Measurements from ENCODE around the gene MEGF11.

The MEGF11 gene

DNA sequence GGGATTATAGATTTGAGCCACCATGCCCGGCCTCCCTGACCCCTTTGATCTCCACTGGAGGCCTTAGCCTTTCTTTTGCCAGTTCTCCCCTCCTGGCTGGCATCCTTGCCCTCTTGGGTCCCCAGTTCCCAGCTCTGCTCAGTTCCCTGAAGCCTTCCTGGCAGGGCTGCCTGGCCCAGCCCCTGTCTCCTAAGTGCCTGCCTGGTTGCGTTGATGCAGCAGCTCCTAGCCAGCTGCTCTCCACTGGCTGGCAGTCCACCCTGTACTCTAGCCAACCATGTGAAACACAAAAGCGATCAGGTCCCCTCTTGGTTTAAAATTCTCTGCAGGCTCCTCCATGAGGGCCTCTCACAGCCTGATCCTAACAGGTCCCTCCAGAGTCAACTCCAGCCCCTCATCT, 199.6 kb downstream of the MEGF11 start:
- DNase-seq (ENCODE audit: low read depth): no peak

DNA sequence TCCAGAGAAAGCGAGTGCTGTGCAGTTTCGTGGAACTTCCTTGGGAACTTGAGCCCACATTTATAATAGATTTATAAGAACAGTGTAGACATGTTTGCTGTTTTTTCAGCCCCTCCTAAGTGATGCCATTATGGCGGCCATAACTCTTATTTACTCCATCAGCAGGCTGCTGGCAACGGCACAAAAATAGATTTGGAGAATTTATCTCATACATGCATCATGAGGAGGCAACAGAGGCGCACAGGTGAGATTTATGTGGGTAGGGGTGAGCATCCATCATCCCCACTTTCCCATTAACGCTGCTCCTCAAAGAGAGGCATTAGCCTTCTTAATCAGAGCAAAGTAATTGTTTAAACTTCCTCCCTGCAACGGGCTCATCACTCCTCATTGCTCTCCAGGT, 201.7 kb downstream of the MEGF11 start:
- DNase-seq (ENCODE audit: low read depth): no peak

DNA sequence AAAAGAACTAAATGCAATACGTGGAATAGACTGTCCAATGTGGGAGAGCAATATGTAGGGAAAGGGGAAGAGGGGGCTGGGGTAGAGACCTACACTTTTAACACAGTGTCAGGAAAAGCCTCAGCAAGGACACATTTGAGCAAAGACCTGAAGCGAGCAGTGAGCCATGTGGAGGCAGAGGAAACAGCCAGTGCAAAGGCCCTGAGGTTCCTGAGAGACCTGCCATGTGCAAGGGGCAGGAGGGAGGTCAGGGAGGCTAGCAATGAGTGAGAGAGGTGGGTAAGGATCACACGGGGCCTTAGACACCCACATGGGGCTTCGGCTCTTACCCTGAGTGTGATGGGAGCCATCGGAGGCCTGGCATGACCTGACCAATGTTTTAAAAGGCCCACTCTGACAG, 203.3 kb downstream of the MEGF11 start:
- DNase-seq (ENCODE audit: low read depth): no peak

DNA sequence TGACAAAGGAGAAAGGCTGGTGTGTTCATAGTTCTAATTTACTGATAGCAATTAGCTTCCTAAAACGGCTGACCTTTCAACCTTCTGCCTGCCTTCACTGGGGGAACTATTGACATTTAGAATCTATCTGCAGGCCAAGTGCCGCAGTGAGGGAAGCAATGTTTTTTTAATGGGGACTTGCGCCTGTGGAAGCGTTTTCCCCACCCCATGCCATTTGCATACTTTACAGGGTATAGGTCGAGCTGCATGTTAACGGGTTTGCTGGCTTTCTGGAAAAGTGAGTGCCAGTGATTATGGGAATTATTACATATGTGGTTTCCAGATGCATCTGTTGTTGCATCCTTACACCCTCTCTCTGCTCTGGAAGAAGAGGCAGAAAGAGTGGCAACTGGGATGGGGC, 204.2 kb downstream of the MEGF11 start:
- no peak for DNase-seq (ENCODE audit: low read depth)

DNA sequence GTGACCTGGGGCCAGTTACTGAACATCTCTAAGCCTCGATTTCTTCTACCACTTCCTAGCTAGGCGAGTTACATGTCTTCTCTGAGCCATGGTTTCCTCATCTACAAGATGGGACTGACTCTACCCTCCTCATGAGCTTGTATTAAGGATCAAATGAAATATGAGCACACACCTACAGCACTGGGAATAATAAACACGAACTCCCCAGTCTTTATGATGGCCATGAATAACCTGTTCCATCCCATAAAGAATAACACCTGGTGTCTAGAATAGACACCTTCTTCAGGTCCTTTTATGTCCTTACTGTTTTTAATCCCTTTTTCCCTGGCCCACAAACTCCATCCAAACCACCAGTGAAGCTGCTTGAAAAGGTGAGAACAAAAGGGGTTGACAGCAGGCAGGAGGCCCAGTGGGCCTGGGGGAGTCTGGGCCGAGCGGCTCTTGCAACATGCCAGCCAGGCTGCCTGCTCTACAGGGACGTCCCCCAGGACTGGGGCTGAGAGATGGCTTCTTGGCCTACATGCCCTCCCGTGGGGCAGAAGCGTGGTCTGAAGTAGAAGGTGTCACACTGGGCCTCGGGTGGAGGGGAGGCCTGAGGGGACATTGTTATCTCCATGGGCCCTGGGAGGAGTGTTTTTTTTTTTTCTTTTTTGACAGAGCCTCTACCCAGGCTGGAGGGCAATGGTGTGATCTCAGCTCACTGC, 206.1 kb downstream of the MEGF11 start:
- DNase-seq (ENCODE audit: low read depth): no peak

DNA sequence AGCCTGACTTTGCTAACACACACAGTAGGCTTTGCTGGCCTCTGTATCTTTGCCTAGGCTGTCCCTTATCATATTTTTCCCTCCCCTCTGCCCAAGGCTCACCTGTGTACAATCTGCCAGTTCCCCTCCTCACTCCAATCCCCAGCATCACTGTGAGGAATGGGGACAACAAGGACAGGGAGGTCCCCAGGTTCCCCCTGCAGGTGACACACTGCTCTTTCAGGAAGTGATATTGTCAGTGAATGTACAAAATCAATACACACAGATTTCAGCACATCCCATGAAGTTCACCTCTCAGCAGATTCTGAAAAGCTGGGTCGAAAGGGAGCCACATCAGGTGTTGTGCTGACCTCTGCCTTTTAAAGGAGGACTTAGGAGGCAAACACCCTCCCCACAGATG, 206.8 kb downstream of the MEGF11 start:
- no peak for DNase-seq (ENCODE audit: low read depth)

DNA sequence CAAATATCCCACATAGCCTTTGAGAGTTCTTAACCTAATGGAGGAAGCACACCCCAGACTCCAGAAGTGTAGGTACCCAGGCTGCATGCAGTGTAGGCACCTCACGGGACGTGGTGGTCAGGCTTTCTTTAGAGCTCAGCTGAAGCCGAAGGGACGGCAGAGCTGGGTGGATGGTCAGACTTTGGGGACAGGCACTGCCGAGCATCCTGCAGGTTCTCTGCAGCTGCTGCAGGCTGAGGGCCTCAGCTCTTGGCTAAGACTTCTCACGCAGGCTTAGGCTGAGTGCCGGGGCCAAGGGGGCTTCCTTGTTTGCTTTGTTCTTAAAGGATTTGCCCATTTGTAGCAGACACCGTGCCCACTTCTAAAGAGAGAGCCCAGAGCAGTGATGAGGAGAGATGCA, 207.2 kb downstream of the MEGF11 start:
- DNase-seq (ENCODE audit: low read depth): no peak

DNA sequence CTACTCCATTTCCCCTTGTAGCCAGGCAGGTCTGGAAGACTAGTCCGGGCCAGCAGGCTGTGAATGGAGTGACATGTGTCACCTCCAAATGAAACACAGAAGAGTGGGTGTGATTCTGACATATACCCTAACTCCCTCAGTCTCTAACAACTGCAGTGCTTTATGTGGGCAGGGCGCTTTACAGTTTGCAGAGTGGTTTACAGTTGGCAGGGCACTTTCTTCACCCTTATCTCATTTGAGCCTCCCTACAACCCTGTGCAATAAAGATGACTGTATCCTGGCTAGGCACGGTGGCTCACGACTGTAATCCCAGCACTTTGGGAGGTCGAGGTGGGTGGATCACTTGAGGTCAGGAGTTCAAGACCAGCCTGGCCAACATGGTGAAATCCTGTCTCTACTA, 208.0 kb downstream of the MEGF11 start:
- no peak for DNase-seq (ENCODE audit: low read depth)

DNA sequence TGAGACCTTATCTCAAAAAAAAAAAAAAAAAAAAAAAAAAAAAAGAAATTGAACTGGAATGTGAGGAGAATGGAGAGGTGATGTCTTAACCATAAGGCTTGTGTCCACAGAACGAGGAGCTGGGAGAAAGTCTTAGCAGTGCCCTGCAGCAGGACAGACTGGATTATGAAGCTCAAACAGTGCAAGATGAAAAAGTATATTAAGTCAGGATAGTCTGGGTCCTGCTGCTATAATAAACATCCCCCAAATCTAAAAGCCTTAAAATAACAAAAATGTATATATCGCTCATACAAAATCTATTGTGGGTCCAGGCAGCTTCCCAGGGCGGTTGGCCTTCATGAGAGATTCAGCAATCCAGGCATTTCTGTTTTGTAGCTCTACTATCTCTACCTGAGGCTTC, 208.7 kb downstream of the MEGF11 start:
- DNase-seq (ENCODE audit: low read depth): no peak

DNA sequence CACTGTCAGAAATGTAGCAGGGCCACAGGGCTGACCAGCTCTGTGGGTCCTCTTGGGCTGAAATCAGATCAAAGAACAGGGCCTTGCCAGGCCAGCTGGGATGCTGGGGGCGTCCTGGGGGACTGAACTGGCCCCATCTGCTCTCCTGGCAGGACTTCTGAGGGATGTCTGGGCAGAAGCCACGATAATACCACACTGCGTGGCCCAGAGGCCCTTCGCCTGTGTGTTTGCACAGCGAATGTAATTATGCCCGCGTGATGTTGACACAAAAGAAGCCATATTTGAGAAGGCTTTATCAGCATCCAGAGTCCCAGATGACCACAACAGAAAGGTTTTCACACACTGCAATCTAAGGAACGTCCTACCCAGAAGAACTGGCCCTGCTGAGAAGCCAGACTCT, 210.3 kb downstream of the MEGF11 start:
- DNase-seq (ENCODE audit: low read depth): no peak

DNA sequence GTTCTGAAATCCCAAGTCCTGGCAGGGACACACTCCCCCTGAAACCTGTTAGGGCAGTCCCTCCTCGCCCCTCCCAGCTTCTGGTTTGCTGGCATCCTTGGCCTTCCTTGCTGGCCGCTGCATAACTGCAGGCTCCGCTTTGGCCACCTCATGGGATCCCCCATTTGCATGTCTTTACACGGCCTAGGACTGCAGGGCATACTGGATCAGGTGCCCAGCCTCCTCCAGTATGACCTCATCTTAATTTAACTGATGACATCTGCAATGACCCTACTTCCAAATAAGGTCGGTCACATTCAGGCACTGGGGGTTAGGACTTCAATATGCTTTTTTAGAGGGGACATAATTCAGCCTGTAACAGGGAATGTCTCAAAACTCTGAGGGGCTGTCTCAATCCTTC, 210.9 kb downstream of the MEGF11 start:
- DNase-seq (ENCODE audit: low read depth): no peak

DNA sequence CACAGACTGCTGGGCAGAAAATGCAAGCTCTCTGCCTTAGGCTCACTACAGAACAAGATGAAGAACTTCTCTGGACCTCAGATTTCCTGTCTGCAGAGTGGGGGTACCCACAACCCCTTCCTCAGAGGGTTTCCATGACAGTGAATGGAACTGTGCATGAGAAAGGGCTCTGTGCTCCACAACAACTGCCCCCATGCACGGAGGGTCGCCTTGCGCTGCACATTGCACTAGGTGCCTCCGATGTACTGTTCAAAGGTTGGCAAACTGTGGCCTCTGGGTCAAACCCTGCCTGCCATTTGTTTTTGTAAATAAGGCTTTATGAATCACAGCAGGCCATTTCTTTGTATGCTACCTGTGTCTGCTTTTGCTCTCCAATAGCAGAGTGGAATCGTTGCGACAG, 212.3 kb downstream of the MEGF11 start:
- DNase-seq (ENCODE audit: low read depth): no peak

DNA sequence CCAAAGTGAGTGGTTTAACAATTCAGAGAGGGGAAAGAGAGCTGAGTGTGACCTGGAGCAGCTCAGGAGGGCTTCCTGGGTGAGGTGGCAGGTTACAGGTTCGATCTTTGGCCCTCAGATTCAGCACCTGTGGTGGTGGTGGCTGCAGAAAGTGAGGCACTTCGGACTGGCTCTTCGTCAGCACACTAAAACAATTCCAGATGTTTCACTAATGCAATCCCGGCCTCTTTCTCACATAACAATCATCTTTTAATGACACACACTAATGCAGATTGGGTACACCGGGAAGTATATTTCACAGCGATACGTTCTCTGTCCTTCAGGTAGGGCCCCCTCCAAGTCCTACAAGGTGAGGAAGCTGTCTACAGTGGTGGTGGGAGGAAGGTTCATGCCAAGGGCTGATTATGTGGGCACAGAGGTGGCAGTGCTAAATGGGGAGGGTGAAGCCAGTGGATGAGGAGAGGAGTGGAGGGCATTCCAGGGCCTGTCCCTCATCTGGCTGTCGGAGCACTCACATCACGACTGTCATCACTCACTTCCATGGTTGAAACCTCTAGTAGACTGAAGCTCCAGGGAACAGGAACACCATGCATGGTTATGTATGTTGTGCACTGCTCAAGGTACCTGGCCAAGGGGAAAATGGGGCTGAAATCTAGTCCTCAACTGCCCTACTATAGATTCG, 213.2 kb downstream of the MEGF11 start:
- DNase-seq (ENCODE audit: low read depth): no peak

DNA sequence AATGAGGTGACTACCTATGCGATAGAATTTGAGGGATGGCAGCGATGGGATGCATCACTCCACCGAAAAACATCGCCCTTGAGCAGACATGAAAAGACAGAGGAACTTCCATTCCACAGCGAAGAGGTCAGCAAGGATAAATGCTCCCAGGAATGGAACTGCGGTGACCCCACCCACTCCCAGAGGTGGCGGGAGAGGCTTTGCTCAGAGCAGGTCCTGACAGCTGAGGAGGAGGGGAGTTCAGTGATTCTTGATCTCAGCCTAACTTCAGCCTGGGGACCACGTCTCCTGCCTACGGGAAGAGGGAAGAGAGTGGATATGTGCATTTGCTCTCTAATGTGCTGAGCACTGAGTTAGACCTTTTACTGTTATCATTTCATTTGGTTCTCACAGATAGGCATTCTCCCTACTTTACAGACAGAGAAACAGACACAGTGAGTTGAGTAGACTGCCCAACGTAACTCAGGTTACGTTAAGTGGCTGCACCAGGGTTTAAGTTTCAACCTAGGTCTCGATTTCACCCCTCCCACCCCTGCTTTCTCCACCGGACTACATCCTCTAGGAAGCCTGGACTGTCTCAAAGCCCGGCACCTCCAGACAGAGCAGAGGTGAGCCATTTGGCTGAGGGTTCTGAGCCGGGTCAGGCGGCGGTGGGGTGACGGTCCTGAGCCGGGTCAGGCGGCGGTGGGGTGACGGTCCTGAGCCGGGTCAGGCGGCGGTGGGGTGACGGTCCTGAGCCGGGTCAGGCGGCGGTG, 214.3 kb downstream of the MEGF11 start:
- DNase-seq (ENCODE audit: low read depth): no peak

DNA sequence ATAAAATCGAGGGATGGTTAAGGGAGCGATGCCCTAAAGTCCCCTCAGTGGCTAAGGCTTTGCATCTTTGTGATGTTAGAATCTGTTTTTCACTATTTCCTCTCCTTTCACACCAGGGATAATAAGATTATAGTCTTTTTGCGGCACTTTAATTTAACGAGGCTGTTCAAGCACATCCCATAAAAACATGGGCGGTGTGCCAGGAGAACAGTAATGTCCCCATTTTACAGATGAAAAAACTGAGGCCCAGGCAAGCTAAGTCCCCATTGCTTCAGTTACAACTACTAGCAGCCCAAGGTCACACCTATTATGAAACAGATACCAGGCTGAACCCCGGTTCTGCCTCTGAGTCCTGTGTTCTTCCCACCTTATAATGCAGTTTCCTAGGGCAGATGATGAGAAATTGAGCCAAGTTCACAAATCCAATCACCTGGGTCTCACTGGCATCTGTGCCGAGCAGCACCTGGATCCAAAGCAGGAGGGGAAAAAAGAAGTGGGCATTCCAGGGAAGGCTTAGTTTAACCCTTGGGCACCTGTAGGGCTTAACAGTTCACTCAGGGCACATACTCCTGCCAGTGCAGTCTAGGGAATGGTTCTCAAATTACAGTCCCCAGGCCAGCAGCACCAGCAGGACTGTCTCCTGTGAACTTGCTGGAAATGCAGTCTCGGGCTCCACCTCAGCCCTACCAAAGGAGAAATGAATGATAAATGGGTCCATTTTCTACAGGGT, 215.0 kb downstream of the MEGF11 start:
- DNase-seq (ENCODE audit: low read depth): no peak

DNA sequence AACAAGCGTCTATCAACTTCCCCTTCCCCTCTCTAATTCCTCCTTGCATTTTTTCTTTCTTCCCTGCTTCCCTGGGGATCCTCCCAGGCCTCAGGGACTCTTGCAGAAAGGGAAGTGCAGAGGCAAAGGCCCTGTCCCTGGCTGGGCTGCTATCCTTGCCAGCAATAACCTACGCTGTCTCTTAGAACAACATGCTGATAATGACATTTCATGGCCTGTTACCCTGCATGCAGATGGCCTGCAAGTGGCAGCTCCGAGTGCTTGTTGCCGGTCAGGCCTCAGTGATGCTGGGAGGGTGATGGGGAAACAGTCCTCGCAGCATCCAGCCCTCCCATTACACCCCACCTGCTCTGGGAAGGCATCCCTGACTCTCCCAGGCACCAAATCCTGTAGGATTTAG, 216.7 kb downstream of the MEGF11 start:
- no peak for DNase-seq (ENCODE audit: low read depth)

DNA sequence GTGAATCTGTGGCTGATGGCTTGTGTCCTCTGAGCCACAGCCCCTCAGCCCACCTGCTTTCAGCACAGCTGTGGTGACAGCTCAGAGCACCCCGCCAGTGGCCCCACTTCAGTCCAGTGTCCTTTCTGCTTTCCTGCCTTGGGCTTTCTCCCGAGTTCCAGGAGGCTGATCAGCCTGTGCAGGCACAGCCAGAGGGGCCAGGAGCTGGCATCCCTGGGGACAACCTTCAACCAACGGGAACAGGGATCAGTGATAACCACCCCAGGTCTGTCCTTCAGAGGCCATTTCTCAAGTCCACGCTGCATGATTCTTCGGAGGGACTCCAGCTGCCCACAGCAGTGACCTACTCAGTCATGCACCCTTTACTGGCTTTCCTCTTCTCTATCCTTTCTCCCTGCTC, 217.6 kb downstream of the MEGF11 start:
- DNase-seq (ENCODE audit: low read depth): no peak

DNA sequence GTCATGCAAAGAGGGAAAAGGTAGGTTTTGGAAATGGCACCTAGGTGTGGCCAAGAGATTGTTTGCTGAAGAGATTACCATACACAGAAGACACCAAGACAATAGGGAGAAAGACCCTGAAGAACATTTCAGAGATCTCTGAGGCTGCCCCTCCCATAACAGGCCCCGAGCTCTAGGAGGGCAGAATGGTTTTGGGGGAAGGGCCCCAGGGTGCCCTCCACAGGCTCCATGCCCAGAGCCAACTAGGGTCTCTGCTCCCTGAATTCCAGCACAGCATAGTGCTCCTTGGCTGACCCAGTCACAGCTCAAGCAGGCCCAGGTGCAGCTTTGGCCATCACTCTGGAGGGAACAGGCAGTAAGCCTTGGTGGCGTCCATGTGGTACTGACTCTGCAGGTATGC, 220.4 kb downstream of the MEGF11 start:
- no peak for DNase-seq (ENCODE audit: low read depth)

DNA sequence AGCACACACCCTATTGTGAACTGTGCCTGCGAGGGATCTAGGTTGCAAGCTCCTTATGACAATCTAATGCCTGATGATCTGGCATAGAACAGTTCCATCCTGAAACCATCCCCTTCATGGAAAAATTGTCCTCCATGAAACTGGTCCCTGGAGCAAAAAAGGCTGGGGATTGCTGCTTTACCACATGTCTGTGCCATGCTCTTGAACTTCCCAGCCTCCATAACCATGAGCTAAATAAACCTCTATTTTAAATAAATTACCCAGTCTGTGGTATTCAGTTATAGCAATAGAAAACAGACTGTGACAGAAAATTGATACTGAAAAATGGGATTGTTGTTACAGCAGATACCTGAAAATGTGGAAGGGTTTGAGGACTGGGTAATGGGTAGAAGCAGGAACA, 221.5 kb downstream of the MEGF11 start:
- DNase-seq (ENCODE audit: low read depth): no peak

DNA sequence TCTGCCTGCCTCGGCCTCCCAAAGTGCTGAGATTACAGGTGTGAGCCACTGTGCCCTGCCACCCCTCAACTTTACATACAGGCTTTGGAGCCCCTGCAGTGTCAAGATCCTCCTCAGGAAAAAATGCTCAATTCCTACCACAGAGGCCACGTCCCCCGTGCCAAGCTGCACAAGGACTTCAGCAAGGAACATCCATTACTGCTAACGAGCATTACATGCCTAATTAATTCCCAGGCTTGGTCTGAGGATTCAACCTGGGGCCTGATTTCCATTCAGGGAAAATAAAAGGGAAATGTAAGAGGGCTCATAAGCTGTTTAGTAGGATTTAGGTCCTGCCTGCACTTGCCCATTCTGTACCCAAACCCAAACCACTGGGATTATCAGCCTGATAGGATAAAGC, 222.9 kb downstream of the MEGF11 start:
- DNase-seq (ENCODE audit: low read depth): no peak

DNA sequence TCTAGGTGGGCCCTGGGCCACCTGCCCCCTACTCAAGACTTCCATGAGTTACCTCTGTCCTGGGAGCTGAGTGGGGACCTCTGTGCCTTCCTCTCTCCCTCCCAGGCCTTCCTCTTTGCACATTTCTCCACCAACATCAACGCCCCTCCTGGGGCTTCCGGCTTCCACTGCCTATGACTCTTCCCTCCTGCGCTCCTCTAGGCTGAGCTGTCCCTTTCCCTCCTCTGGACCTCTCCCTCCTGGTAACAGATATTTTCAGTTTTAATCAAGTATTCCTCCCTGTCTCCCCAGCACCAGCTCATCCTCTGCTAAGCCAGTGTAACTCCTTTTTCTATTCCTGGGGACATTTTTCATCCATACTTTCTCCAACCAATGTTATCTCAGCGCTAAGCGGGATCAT, 223.9 kb downstream of the MEGF11 start:
- no peak for DNase-seq (ENCODE audit: low read depth)

DNA sequence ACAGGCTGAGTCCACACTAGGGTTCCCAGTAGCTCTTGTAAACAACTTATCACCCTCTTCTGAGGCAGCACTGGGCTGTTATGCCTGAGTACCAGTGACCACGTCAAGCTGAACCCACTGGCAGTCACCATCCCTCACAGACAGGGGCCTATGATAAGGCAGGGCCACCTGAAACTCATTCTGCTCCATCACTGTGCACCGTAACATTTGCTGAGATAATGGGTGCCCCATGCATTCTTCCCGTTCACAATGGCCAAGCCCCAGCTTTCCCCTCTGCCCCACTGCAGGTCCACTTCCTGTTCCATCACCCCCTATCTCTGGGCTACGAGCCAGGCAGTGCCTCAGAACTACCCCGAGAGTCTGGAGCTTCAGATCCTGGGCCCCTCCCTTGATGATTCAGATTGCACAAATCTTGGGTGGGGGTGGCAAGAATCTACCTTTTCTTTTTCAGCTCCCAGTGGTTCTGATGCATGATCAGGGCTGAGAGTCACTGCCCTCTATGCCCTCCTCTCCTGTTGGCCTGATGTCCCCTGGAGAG, 226.2 kb downstream of the MEGF11 start:
- no peak for DNase-seq (ENCODE audit: low read depth)

Measured in stimulated activated CD8-positive, alpha-beta memory T cell treated with anti-CD3 and anti-CD28 coated beads, Interleukin-7, amount 100 ng/mL, for 24 hours (primary cell).